HL-60 (cell line): ENCODE measurements around the gene HS3ST3A1.

Experiments used
- DNase-seq, 2 experiments: peaks; one replicate each; pipeline ENCODE4 v3.0.0-alpha.2; 2010 to 2020; ENCODE audit warnings: low read depth in 1 of 2, low spot score in 1 of 2
- H3K27ac ChIP-seq: fragments of 250-450 bp; sonication (Bioruptor Pico); replicated peaks from 2 replicates; pipeline ENCODE4 v1.5.1; 2020; ENCODE audit warnings: mild to moderate bottlenecking, moderate library complexity
- H3K27me3 ChIP-seq: fragments of 250-450 bp; sonication (Bioruptor Pico); 2 replicates; pipeline ENCODE4 v1.5.1; 2021; ENCODE audit warnings: mild to moderate bottlenecking, moderate library complexity; ENCODE audit not compliant: insufficient read depth, poor library complexity, severe bottlenecking
- H3K4me3 ChIP-seq: replicated peaks from 2 replicates; pipeline ENCODE4 v1.5.1; 2011; ENCODE audit warnings: mild to moderate bottlenecking, control low read depth, low read length; ENCODE audit not compliant: insufficient read depth
- GABPA ChIP-seq: IDR thresholded peaks from 2 replicates; pipeline ENCODE4 v1.6.1; 2012; ENCODE audit warnings: low read depth
- POLR2AphosphoS5 ChIP-seq: IDR thresholded peaks from 2 replicates; pipeline ENCODE4 v1.6.1; 2012; ENCODE audit warnings: low read depth
- SPI1 ChIP-seq: IDR thresholded peaks from 2 replicates; pipeline ENCODE4 v1.6.1; 2012; ENCODE audit warnings: low read depth, mild to moderate bottlenecking, borderline replicate concordance
- TF ChIP-seq, protein P1 (sequence below): IDR thresholded peaks from one replicate; pipeline ENCODE4 v1.5.1; 2011; ENCODE audit warnings: low read length, control low read depth, inconsistent platforms; ENCODE audit not compliant: insufficient read depth
- TF ChIP-seq, protein P2 (sequence below): IDR thresholded peaks from 2 replicates; pipeline ENCODE4 v1.6.1; 2012; ENCODE audit warnings: low read depth; ENCODE audit not compliant: insufficient replicate concordance

Gene HS3ST3A1

DNA sequence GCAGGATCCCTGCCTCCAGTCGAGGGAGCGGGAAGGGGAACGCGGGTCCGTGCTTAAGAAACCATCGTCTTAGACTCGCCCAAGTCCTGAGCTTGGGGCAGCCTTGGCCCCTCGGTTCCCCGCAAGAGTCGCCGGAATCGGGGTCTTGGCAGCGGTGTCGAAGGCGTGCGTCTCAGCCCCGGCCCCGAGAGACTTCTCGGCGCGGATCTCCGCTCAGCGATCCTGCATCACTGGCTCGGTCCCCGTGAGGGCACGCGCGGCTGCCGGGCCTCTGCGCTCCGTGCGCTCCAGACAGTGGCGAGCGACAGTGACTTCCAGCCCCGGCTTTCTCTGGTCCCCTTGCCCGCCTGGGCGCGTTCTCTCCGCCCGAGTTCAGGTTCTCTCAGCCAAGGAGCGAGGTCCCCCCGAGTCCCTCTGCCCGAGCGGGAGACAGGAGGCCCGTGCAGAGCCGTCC lies 380 bp downstream of the HS3ST3A1 start:
- Histone ChIP-seq H3K27me3 (peaks cover 2% of the 10 kb centered on the region), H3K27ac (no peak overlapping the region), H3K4me3 (no peak overlapping the region)
- TF ChIP-seq POLR2AphosphoS5: no peak
- no peak for TF ChIP-seq GABPA
- TF ChIP-seq, protein P1, sequence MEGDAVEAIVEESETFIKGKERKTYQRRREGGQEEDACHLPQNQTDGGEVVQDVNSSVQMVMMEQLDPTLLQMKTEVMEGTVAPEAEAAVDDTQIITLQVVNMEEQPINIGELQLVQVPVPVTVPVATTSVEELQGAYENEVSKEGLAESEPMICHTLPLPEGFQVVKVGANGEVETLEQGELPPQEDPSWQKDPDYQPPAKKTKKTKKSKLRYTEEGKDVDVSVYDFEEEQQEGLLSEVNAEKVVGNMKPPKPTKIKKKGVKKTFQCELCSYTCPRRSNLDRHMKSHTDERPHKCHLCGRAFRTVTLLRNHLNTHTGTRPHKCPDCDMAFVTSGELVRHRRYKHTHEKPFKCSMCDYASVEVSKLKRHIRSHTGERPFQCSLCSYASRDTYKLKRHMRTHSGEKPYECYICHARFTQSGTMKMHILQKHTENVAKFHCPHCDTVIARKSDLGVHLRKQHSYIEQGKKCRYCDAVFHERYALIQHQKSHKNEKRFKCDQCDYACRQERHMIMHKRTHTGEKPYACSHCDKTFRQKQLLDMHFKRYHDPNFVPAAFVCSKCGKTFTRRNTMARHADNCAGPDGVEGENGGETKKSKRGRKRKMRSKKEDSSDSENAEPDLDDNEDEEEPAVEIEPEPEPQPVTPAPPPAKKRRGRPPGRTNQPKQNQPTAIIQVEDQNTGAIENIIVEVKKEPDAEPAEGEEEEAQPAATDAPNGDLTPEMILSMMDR: no peak
- TF ChIP-seq SPI1: no peak
- TF ChIP-seq, protein P2, sequence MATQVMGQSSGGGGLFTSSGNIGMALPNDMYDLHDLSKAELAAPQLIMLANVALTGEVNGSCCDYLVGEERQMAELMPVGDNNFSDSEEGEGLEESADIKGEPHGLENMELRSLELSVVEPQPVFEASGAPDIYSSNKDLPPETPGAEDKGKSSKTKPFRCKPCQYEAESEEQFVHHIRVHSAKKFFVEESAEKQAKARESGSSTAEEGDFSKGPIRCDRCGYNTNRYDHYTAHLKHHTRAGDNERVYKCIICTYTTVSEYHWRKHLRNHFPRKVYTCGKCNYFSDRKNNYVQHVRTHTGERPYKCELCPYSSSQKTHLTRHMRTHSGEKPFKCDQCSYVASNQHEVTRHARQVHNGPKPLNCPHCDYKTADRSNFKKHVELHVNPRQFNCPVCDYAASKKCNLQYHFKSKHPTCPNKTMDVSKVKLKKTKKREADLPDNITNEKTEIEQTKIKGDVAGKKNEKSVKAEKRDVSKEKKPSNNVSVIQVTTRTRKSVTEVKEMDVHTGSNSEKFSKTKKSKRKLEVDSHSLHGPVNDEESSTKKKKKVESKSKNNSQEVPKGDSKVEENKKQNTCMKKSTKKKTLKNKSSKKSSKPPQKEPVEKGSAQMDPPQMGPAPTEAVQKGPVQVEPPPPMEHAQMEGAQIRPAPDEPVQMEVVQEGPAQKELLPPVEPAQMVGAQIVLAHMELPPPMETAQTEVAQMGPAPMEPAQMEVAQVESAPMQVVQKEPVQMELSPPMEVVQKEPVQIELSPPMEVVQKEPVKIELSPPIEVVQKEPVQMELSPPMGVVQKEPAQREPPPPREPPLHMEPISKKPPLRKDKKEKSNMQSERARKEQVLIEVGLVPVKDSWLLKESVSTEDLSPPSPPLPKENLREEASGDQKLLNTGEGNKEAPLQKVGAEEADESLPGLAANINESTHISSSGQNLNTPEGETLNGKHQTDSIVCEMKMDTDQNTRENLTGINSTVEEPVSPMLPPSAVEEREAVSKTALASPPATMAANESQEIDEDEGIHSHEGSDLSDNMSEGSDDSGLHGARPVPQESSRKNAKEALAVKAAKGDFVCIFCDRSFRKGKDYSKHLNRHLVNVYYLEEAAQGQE: no peak
- no peak for DNase-seq

DNA sequence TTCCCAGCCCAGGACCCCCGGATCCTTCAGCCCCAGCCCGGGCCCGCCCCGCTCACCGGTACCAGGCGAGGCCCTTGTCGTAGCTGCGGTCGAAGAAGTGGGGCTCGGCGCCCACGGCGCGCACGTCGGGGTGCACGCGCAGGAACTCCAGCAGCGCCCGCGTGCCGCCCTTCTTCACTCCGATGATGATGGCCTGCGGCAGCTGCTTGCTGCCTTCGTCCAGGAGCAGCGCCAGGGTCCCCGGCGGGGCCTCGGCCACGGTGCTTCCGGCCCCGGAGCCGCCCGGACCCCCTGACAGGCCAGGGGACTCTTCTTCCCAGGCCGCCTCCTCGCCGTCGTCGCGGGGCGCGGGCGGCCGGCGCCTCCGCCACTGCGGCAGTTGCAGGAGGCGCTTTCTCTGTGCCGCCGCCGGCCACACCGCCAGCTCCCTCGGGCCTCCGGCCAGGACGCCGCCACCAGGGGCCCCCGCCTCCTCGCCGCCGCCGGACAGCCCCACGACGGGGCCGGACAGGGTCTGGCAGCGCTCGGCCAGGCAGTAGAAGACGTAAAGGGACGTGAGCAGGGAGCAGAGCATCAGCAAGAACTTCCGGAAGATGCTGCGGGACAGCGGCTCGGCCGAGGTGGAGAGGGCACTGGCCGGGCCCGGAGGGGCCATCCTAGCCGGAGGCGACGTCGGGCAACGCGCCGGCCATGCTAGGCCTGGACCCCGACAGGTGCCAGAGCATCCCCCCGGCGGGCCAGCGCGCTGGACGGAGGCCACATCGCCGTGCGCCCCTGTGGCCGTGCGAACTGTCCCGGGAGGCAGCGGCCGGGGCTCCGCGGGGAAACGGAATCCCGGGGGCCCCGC lies 1.0 kb downstream of the HS3ST3A1 start:
- Histone ChIP-seq H3K27ac (no peak overlapping the region), H3K4me3 (no peak overlapping the region), H3K27me3 (peaks cover 2% of the 10 kb centered on the region)
- TF ChIP-seq, protein P2: no peak
- TF ChIP-seq, protein P1: no peak
- TF ChIP-seq POLR2AphosphoS5 (no peak), GABPA (no peak), SPI1 (no peak)
- no peak for DNase-seq

DNA sequence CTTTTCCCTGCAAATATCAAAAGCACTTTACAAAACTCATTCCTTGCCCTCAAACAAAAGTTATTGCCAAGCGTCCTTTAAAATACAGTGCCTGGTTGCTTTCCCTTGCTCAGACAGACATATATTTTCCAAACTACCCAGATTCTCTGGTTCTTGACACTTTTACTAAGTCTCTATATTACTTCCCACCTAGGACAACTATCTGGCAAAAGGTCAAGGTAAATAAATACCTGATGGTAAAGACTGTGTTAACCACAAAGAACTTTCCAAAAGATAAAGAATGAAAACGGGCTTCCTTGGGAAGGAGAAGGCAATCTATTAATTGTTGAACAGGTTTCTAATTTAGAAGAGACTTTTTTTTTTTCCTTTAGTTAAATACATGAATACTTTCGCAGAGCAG lies 1.9 kb downstream of the HS3ST3A1 start:
- Histone ChIP-seq H3K4me3 (no peak overlapping the region), H3K27me3 (peaks cover 2% of the 10 kb centered on the region), H3K27ac (no peak overlapping the region)
- no peak for DNase-seq
- TF ChIP-seq, protein P2: no peak
- TF ChIP-seq SPI1 (no peak), POLR2AphosphoS5 (no peak), GABPA (no peak)
- TF ChIP-seq, protein P1: no peak
